ENCODE data around the gene APOBEC4.
A peak's percentile ranks its signal among the peaks of the same experiment; 100 is the strongest.
"Not testable (repeated sequence)": the region's sequence is repeated elsewhere in the genome, so short reads cannot be mapped to it uniquely, and the experiment has no call there.

The APOBEC4 gene, protein sequence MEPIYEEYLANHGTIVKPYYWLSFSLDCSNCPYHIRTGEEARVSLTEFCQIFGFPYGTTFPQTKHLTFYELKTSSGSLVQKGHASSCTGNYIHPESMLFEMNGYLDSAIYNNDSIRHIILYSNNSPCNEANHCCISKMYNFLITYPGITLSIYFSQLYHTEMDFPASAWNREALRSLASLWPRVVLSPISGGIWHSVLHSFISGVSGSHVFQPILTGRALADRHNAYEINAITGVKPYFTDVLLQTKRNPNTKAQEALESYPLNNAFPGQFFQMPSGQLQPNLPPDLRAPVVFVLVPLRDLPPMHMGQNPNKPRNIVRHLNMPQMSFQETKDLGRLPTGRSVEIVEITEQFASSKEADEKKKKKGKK

DNA sequence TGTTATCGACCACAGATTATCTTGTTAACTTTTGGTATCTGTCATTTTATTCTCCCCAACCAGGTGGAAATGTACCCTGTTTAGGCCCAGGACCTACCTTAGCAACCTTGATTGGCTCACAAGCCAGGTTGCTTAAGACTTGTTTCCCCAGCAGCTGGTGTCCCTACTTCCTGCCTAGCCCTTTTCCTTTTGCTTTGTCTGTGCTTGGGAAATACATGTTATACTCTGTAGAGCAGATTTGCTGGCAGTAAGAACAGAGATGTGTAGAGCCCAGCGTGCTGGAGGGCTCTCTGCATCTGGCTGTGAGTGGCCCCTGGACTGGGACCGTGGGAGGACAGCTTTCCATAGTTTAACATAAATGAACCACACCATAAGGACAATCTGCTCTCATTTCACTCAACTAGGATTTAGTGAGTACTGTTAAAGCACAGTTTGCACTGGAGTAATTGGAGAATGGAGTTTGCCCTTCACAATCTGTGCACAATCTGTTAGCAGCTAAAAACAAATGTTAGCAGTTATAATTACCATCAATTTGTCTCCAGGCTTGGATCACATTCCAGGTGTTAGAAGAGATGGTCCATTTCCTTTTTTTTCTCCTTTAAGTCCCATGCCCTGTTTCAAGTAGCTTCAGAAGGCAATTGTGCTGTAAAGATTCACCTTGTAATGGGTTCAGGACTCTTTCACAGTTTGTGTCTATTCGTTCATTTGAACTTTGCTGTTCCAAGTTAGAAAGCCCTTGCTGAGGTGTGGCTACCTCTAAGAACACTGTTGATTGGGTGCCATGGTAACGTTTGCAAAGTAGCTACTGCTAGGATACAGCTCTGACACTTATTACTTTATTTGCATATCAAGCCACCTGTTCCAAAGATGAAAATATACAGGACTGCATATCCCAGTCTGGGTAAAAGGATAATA, at the start of gene APOBEC4:
Gene APOBEC4, minus strand, starts transcription at position 770 of the 915 bp plus-strand sequence. CDS start 4,535 bp downstream, outside the sequence.
- no peak for DNase-seq

DNA sequence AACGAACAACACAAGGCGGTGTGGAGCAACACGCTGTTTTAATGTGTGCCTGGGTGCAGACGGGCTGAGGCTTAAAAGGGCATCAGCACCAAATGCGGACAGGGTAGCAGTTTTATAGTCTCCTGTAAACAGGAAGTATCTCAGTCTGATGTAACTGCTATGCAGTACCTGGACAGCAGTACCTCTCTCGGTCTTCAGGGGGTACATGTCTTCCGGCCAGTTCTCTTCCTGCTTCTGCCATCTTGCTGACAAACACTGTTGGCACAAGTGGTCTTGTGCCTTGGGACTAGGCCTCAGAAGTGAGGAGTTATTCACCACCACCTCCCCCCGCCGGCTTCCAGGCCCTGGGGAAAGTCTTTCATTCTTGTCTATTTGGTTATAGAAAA, 49.7 kb upstream of the APOBEC4 start:
- no peak for DNase-seq

DNA sequence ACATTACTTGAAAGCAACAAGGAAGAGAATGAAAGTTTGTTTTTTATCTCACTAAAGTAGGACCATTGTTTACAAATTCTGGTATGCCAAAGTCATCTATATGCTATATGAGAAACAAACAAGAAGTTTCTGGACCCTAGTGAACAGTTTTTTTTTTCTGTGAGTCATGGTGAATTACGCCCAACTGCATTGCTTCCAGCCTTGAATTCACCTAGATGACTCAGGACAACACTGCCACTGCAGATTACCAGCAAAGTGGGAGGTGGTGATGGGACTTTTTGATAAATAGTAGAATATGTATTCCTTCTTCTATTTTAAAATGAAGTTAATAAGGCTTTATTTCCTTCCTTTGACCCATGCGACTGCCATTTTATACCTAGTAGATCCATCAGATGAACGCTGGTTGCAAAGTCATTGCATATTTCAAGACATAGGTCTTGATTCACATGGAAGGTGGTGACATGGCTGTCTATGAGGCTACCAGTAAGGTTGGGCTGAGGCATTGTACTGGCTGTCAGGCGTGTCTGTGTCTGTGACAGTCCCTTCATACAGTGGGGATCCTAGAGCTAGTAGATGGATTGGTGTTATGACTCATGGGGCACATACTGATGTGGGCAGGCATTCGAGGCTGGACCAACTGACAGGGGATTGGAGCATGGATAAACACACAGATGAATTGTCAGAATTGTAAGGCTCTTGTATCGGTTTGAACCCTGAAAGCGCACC, 49.1 kb upstream of the APOBEC4 start:
- no peak for DNase-seq

DNA sequence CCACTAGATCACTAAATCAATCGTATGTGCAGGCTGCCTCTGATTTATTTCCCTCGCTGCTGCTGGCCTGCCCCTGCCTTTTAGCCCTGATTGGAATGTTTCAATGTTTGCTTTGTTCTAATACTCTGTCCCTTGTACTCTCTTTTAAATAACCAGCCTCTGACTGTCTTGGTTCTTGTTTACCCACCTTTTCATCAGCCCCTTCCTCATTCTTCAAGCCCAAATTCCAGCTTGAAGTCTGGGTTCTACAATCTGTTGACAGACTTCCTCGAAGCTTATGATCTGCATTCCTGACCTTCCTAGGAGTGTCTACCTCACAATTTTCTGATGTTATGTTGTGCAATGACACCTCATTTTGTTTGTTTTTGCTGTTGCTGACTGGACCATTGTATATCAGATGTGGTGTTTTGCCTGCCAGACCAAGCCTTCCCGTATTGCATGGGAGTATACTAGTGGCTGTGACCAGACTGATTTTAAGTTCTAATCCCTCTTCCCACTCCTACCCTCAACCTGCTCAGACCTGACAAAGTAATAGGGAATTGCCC, 46.6 kb upstream of the APOBEC4 start:
- no peak for DNase-seq

DNA sequence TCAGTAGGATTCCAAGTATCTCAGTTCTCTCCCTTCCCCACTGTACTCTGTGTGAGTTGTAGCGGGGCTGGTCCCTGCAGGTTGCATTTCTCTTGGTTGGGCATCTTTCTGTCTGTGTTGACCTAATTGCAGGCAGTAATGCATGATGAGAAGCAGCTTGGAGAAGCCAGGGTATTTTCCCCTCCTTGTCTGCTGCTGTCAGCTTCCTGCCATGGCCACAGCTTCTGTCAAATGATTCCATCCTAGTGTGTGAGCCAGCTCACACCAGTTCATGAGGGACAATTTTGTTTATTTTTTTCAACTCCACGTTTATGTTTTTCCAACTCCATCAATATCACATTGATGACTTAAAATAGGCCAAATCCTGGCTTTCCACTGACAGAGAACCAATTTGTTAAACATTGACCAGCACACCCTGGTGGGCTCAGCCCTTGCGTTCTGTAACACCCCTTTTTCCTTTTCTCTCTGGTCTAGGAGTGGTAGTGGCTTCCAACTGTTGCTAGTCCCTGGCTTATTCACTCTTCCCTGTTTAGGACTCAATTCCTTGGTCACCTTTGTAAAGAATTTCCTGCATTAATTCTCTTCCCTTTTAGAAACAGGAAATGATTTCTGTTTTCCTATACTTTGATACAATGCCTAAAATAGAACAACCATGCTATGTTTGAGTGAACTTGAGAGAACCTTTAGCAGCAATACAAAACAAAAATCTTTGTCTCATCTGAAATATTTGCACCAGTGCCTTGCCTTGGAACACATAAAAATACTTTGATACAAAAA, 44.9 kb upstream of the APOBEC4 start:
- DNase-seq, result no peak

DNA sequence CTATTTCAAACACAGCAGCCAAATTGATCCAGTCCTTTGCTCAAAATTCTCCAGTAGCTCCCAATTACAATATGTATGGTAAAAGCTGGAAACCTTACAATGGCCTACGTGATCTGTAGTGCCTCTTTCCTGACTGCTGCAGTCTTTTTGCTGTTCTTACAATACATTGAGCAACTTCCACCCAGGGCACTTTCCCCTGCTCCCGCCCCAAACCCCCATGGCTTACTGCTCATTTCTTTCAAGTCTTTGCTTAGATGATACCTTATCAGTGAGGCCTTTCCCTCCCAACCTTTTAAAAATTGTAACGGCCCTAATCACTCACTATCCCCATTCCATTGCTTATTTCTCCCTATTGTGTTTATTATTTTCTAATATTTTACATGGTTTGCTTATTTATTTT, 43.9 kb upstream of the APOBEC4 start:
- no peak for DNase-seq

DNA sequence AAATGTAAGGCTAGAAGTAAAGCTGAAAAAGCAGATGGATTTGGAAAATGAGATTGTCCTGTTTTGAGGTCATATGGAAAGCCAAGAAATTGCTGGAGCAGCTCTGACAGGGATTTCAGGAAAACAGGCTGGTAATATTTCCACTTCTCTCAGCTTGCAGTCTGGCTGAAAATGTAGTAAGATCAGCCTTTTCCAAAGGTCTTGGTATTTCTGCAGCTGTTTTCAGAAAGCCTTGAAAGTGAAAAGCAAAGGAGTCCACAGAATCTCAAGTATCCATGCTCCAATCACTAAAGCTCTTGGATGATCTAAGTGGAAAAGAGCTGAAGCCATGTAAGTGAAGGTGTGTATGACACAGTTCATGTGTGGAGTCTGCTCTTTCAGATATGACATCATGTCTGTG, 41.6 kb upstream of the APOBEC4 start:
- DNase-seq, result no peak

DNA sequence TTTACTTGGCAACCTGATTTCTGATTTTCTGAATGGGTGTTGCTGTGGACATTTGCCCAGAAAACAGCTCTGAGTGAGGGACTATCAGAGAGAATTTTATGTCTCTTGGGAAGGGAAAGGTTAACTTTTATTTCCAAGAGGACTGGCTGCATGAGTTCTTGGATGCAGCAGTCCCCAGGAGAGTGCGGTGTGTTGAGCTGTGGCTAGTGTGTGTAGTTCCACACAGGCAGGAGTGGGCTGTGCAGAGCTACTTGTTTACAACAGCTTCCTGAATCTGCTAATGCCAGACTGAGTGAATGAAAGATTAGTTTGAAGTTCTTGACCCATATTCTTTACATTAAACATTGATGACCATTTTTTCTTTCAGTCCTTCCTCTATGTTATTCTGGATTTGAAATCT, 41.0 kb upstream of the APOBEC4 start:
- no peak for DNase-seq

DNA sequence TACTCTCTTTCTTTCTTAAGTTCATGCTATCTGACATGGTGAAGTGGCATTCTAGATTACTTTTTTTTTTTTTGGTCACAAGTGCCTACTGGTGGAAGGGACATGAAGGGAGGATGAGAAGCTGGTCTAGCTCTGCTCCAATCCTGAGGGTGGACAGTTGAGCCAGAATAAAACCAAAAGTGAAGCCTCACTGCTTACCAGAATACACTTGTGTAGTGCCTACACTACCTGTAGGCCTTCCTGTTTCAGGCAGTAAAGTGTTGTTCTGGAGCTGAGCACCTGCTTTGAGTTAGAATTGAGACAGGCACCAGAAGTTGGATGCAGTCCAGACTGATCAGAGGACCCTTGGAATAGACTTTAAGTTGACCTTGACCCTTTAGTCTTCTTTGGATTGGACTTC, 40.4 kb upstream of the APOBEC4 start:
- no peak for DNase-seq

DNA sequence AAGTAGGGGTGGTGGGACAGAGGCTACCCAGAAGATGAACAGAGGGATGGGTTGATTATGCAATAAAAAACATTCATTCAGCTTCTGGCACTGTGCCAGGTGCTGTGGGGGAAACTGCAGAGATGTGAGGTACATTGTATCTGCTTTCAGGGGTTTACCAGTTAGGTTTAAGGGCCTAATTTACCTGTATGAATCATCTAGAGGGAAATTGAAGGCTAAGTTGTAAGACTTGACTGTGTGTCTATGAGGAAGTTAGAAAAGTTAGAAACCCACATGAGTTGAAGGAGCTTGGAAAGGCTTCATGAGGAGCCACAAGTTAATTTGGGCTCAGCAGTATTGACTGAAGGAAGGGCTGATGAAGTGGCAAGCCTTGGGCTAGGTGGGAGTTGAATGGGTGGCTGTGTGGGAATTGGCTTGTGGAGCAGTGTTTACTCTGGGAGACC, 36.7 kb upstream of the APOBEC4 start:
- peak in 1 of 2 donors; percentile 11 for DNase-seq

DNA sequence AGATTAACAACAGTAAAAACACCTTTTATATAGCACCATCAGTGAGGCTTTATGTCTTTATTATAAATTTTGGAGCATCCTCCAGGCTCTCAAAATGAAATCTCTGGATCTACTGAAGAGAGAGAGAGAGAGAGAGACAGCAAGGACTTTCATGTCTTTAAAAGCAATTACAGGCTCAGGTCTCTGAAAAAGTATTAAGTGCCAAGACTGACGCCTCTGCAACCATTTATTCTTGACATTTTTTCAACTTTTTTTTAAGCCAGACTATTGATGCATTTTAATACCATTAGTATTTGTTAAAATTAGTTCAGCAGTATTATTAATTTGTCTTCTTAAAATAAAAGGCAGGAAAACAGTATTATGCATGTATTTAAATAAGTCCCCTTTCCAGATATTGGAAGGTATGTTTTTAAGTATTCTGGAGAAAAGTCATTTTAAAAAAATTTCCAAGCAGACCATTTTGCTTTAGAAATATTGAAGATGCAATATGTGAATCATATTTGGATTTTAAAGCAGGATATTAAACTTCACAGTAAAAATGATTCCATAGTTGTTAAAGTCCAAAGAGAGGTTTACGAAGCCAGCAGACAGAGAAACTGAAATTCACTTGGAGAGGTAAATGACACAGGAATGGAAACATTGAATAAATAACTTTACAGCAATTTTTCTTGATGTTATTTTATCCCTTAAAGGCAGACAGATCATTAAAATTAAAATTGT, 35.4 kb upstream of the APOBEC4 start:
- no peak for DNase-seq

DNA sequence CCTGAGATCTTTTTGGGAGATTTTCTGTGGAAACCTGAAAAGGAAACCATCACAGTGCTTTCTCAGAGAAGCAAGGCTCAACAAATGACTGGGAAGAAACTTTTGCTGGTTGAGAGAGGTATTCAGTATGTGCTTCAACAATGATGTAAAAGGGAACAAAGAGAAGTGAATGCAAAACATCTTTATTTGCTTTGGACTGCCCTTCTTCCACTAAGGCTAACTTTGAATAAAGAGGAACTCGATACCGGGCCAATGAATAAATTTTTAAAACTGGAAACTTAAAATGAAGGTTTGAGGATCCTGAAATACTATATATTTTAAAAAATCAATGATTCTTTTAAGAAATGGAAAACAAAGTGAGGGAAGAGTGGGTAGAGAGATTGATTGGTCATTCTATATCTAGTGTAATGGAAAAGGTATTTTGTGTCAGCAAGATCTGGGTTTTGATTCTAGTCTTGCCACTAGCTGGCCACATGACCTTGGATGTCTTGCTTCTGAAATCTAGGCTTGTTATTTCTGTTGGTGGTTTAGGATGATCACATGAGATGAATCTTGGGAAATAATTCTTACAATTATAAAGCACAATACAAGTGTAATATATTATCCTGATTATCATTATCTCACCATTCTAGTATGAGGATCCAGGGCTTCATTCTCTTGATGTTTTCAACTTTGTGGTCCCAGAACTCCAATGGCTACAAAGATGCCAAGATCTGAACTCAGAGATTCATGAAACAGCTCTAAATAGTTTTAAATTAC, 34.6 kb upstream of the APOBEC4 start:
- DNase-seq, result no peak

DNA sequence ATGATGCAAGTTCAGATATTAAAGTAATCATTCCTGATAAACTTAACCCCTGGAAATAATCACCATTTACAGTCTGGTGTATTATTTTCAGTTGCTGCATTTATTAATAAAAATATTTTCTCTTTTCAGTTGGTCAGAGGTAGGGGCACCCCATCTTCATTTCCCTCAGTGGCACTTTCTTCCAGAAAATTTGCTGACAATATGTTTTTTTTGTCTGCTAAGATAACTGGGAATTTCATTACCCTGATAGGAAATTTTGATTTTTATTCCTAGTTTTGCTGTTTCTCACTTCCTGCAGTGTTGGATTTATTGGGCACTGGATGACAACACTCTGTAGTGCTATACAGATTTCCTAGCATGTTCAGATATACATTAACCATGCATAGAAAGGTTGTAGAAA, 33.1 kb upstream of the APOBEC4 start:
- no peak for DNase-seq

DNA sequence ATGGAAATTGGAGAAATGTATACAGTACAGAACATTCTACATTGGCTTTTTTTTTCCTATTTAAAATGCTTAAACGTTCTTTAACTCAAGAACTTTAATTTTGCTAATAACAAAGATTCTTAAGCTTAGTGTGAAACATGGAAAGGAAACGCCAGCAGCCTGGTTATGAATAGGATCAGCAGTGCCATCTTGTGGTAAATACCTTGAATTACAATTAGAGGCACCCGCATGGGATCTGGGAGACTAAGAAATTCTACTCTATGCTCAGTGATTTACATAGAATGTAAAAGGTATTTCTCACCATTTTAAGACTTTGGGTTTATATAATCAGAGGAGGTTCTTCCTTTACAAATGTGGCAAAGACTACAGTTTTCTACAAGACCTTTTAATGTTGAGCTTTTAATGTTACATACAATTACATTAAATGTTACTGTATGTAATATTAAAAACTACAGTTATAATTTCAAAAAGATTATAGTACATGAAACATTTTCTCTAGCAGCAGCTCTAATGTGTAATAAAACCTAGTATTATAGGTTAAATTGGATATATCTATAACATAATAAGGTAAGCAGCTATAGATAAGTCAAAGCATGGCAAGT, 32.1 kb upstream of the APOBEC4 start:
- DNase-seq, result peak; percentile 6 to 21

DNA sequence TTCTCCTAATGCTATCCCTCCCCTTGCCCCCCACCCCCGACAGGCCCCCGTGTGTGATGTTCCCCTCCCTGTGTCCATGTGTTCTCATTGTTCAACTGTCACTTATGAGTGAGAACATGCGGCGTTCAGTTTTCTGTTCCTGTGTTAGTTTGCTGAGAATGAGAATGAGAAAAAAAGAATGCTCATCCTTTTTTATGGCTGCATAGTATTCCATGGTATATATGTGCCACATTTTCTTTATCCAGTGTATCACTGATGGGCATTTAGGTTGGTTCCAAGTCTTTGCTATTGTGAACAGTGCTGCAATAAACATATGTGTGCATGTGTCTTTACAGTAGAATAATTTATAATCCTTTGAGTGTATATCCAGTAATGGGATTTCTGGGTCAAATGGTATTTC, 26.2 kb upstream of the APOBEC4 start:
- DNase-seq, result not testable (repeated sequence)

DNA sequence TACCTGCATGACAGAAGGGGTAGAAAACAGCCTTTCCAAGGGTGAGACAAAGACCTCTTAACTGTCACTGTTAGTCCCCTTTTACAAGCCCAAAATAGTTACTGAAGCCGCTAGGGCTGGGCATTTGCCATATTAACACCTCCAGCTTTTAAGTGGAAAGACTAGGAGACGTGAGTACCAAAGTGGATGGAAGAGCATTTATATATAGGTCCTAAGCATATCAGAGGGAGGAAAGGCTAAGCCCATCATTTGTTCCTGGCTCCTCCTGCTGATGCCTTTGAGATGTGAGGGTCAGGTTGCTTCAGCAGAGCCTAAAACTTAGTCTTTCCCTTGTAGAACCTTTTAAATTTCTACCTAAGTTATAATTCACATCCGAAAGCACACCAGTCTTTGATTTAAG, 25.7 kb upstream of the APOBEC4 start:
- DNase-seq, result no peak

DNA sequence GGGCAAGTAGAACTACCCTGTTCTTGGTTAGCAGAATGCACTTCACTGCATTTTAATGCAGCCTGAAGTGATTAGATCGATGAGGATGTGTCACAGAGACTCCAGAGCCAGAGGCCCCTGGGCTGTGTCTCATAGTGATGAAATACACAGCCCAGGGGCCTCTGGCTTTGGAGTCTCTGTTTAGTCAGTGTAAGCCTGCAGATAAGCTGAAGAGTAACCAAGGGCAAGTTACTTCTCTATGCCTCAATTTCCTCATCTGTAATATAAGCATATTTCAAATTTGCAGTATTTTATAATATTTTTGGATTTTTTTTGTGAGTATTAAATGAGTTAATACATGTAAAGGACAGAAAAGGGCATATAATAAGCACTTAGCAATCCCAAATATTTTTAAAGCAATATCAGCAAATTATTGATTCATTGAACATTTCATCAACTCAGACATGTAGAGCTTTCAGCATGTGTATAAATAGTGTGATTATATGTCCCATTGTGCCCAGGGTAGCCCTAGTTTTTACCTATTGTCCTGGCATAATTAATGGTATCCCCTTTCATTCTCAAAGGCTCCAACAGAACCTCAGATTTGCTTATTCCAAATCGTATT, 23.6 kb upstream of the APOBEC4 start:
- no peak for DNase-seq

DNA sequence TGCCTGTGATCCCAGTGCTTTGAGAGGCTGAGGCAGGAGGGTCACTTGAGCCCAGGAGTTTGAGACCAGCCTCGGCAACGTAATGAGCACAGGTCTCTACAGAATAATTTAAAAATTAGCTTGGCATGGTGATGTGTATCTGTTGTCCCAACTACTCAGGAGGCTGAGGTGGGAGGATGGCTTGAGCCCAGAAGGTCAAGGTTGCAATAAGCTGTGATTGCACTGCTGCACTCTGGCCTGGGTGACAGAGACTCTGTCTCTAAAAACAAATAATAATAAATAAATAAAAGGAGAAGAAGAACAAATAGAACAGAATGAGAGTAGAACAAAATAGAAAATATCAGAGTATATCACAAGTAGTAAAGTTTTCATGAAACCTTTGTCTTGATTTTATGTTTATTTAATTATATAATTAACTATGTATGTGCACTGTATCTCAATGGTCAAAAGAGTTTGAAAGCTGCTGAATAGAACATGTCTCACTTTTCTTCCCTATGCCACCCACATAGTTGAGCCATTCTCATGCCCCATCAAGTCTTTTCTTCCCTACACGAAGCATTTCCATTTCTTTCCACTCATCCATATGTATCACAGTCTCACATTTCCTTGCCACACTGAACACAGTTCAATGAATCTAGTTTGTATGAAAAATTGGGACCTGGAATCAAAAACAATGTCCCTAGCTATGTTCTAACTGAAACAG, 22.9 kb upstream of the APOBEC4 start:
- no peak for DNase-seq

DNA sequence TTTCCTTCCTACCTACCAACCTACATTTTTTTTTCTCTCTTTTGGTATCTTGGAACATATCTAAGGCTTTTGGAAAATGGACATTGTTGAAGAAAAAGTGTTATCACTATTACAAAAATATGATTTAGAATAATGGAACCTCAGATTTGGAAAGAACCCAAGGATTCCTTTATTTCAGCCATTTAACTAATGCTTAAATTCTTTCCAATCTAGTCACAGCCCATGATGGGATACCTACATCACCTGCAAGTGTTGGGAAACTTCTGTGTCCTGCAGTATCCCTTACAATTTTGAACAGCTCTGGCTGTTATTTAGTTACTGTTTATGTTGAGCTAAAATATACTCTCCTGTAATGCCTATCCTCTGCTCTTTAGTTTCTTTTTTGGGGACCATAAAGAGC, 22.3 kb upstream of the APOBEC4 start:
- DNase-seq, result no peak

All from stimulated activated CD4-positive, alpha-beta T cell treated with anti-CD3 and anti-CD28 coated beads, Interleukin-2, amount 100 ng/mL, for 24 hours (primary cell).